GM19351 (cell line): ENCODE data around the gene VAPB.
"Not testable (repeated sequence)": the region's sequence is repeated elsewhere in the genome, so short reads cannot be mapped to it uniquely, and the experiment has no call there.

ENCODE experiments used
- ATAC-seq: cut with Tn5 transposase; IDR thresholded peaks from one replicate; pipeline ENCODE4 v1.9.1; 2021; ENCODE audit warnings: mild to moderate bottlenecking, moderate library complexity; ENCODE audit not compliant: unreplicated experiment

Gene VAPB

GRCh38 chr20:58388882-58389323 is at the start of gene VAPB:
TSS of gene VAPB (plus strand) at chr20:58389229. CDS start at chr20:58389460, 231 bp downstream.
- ATAC-seq = peak; percentile 95

- ATAC-seq = no peak
These were observed 49.3 kb upstream of the VAPB start for GRCh38 chr20:58339741-58340140.

- no peak for ATAC-seq
These were observed 48.9 kb upstream of the VAPB start for GRCh38 chr20:58340151-58340550.

GRCh38 chr20:58340853-58341252 is 48.2 kb upstream of the VAPB start:
- ATAC-seq = no peak

GRCh38 chr20:58342104-58342945 is 46.7 kb upstream of the VAPB start:
- no peak for ATAC-seq

GRCh38 chr20:58344741-58345140 is 44.3 kb upstream of the VAPB start:
- ATAC-seq = no peak

GRCh38 chr20:58349570-58349969 is 39.5 kb upstream of the VAPB start:
- no peak for ATAC-seq

GRCh38 chr20:58352468-58352867 is 36.6 kb upstream of the VAPB start:
- no peak for ATAC-seq

GRCh38 chr20:58359441-58359840 is 29.6 kb upstream of the VAPB start:
- ATAC-seq = no peak

- ATAC-seq = no peak
These were observed 28.1 kb upstream of the VAPB start for GRCh38 chr20:58360936-58361335.

- ATAC-seq = no peak
These were observed 27.4 kb upstream of the VAPB start for GRCh38 chr20:58361481-58362205.

GRCh38 chr20:58362206-58362516 is 26.9 kb upstream of the VAPB start:
- ATAC-seq = no peak

- no peak for ATAC-seq
These were observed 26.1 kb upstream of the VAPB start for GRCh38 chr20:58362970-58363369.

- ATAC-seq = no peak
These were observed 22.2 kb upstream of the VAPB start for GRCh38 chr20:58366866-58367265.

GRCh38 chr20:58372806-58373205 is 16.2 kb upstream of the VAPB start:
- no peak for ATAC-seq

GRCh38 chr20:58373296-58373695 is 15.7 kb upstream of the VAPB start:
- not testable (repeated sequence) for ATAC-seq

- no peak for ATAC-seq
These were observed 14.8 kb upstream of the VAPB start for GRCh38 chr20:58374027-58374850.

- no peak for ATAC-seq
These were observed 13.9 kb upstream of the VAPB start for GRCh38 chr20:58374906-58375758.

- no peak for ATAC-seq
These were observed 13.2 kb upstream of the VAPB start for GRCh38 chr20:58375759-58376352.

GRCh38 chr20:58377017-58377416 is 12.0 kb upstream of the VAPB start:
- no peak for ATAC-seq
